ENCODE data around the gene CACNB2.

CACNB2 gene

GRCh38 chr10:18213271-18213670 lies 73.0 kb downstream of the CACNB2 start:
- no peak for DNase-seq (ENCODE audit: low read depth)
- TF ChIP-seq, protein P1, sequence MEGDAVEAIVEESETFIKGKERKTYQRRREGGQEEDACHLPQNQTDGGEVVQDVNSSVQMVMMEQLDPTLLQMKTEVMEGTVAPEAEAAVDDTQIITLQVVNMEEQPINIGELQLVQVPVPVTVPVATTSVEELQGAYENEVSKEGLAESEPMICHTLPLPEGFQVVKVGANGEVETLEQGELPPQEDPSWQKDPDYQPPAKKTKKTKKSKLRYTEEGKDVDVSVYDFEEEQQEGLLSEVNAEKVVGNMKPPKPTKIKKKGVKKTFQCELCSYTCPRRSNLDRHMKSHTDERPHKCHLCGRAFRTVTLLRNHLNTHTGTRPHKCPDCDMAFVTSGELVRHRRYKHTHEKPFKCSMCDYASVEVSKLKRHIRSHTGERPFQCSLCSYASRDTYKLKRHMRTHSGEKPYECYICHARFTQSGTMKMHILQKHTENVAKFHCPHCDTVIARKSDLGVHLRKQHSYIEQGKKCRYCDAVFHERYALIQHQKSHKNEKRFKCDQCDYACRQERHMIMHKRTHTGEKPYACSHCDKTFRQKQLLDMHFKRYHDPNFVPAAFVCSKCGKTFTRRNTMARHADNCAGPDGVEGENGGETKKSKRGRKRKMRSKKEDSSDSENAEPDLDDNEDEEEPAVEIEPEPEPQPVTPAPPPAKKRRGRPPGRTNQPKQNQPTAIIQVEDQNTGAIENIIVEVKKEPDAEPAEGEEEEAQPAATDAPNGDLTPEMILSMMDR (IDR thresholded peaks at IDR 0.05; ENCODE audit: low read depth, low read length), result no peak
- TF ChIP-seq MAX (IDR thresholded peaks at IDR 0.05; ENCODE audit: low read depth, low read length) (no peak), POLR2A (IDR thresholded peaks at IDR 0.05; ENCODE audit: extremely low read depth, insufficient read length) (no peak), MYC (IDR thresholded peaks at IDR 0.05; ENCODE audit: low read depth, low read length) (no peak)
- H3K4me3 ChIP-seq (ENCODE audit: low read depth, low read length), result no peak overlapping the region

- TF ChIP-seq, protein P1 (IDR thresholded peaks at IDR 0.05; ENCODE audit: low read depth, low read length), result peak; percentile 57
- TF ChIP-seq MYC (IDR thresholded peaks at IDR 0.05; ENCODE audit: low read depth, low read length), result no peak
- no peak for TF ChIP-seq MAX (IDR thresholded peaks at IDR 0.05; ENCODE audit: low read depth, low read length)
- no peak overlapping the region for H3K4me3 ChIP-seq (ENCODE audit: low read depth, low read length)
- DNase-seq (ENCODE audit: low read depth), result peak; percentile 37
These were observed 74.7 kb downstream of the CACNB2 start for GRCh38 chr10:18214691-18215563.

GRCh38 chr10:18216482-18216881 lies 76.3 kb downstream of the CACNB2 start:
- DNase-seq (ENCODE audit: low read depth), result peak; percentile 3
- H3K4me3 ChIP-seq (ENCODE audit: low read depth, low read length), result no peak overlapping the region
- TF ChIP-seq, protein P1 (IDR thresholded peaks at IDR 0.05; ENCODE audit: low read depth, low read length), result peak; percentile 16
- TF ChIP-seq MYC (IDR thresholded peaks at IDR 0.05; ENCODE audit: low read depth, low read length), result no peak
- no peak for TF ChIP-seq MAX (IDR thresholded peaks at IDR 0.05; ENCODE audit: low read depth, low read length)
- no peak for TF ChIP-seq POLR2A (IDR thresholded peaks at IDR 0.05; ENCODE audit: extremely low read depth, insufficient read length)

DNA sequence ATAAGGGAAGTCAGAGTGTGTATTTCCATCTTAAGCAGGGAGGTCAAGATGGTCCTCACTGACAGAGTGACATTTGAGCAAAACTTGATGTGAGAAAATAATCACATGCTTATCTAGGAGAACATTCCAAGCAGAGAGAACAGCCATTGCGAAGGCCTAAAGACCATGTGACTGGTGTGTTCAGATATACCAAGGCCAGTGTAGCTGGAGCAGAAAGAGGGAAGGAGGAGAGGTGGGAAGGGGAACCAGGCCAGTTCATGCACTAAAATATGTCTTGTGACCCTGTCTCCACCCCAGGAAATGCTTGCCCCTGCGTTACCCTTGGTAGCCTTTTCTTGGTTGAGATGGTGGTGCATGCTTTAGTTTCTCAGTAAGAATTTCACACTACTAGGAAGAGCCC lies 77.4 kb downstream of the CACNB2 start:
- TF ChIP-seq, protein P1 (IDR thresholded peaks at IDR 0.05; ENCODE audit: low read depth, low read length), result no peak
- TF ChIP-seq MAX (IDR thresholded peaks at IDR 0.05; ENCODE audit: low read depth, low read length) (no peak), POLR2A (IDR thresholded peaks at IDR 0.05; ENCODE audit: extremely low read depth, insufficient read length) (no peak), MYC (IDR thresholded peaks at IDR 0.05; ENCODE audit: low read depth, low read length) (no peak)
- DNase-seq (ENCODE audit: low read depth), result no peak
- no peak overlapping the region for H3K4me3 ChIP-seq (ENCODE audit: low read depth, low read length)

DNA sequence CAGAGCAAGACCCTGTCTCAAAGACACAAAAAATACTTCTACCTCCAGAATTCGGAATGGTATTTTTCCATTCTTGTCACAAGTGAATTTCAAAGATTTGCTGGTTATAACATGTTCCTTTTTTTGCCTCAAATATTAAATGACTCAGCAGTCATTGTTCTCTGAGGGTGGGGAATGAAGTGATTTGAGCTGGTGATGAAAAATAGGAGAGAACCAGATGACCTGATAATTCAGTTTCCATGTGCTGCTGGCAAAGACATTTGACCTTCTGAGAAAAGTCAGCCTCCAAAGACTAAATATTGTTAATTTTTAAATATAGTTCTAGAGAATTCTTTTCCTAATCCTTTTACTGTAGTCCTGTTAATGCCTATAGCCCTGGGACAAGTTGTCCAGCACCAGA lies 78.9 kb downstream of the CACNB2 start:
- H3K4me3 ChIP-seq (ENCODE audit: low read depth, low read length), result no peak overlapping the region
- TF ChIP-seq MAX (IDR thresholded peaks at IDR 0.05; ENCODE audit: low read depth, low read length) (no peak), MYC (IDR thresholded peaks at IDR 0.05; ENCODE audit: low read depth, low read length) (no peak), POLR2A (IDR thresholded peaks at IDR 0.05; ENCODE audit: extremely low read depth, insufficient read length) (no peak)
- TF ChIP-seq, protein P1 (IDR thresholded peaks at IDR 0.05; ENCODE audit: low read depth, low read length), result no peak
- DNase-seq (ENCODE audit: low read depth), result no peak

All from NB4 (cell line).